Upper lobe of right lung (tissue), 1 donor: ENCODE data around the gene ZBTB42. TPM values are rescaled to one million over a fixed set of nuclear protein-coding genes. Genes with fewer than 3 reads are reported as not detected.

Experiments
- ATAC-seq: fragments of 200-7000 bp; cut with Tn5 transposase; one replicate; pipeline ENCODE4 v1.9.1; 2020; ENCODE audit warnings: mild to moderate bottlenecking, moderate library complexity
- DNase-seq: peaks from one replicate; pipeline ENCODE4 v3.0.0-alpha.2; 2020
- H3K27ac ChIP-seq: fragments of 200-600 bp; one replicate; pipeline ENCODE4 v1.8.0; 2022
- H3K27me3 ChIP-seq: fragments of 200-600 bp; one replicate; pipeline ENCODE4 v1.8.0; 2022; ENCODE audit warnings: mild to moderate bottlenecking
- H3K36me3 ChIP-seq: fragments of 200-600 bp; one replicate; pipeline ENCODE4 v1.8.0; 2022
- H3K4me1 ChIP-seq: fragments of 200-600 bp; one replicate; pipeline ENCODE4 v1.8.0; 2022
- H3K4me3 ChIP-seq: fragments of 200-600 bp; one replicate; pipeline ENCODE4 v1.8.0; 2022; ENCODE audit warnings: mild to moderate bottlenecking
- H3K9me3 ChIP-seq: fragments of 200-600 bp; one replicate; pipeline ENCODE4 v1.8.0; 2022
- intact Hi-C: fragments of 100-400 bp; cut with DNase I; formaldehyde crosslinking; loops from one replicate; pipeline ENCODE4 v1.11.0; 2022
- long read RNA-seq: library from polyadenylated mRNA; unstranded; transcript quantifications from one replicate; pipeline ENCODE4 v2.0.0, GENCODE V29; 2021
- total RNA-seq: library from RNA; stranded (reverse); fragmentation: NEBNext Ultra II Directional; extraction: Animal tissue kit (Norgen Biotek cat#: 25700); gene quantifications from one replicate; pipeline ENCODE4 v1.2.1, GENCODE V29; 2021
- TF ChIP-seq, protein P1 (sequence below): fragments of 200-600 bp; IDR thresholded peaks from one replicate; pipeline ENCODE4 v1.8.0; 2022; ENCODE audit warnings: antibody characterized with exemption
- donor health status: DM: no; HTN: yes; CAD: no; lungs with severe emphysema.

ZBTB42 gene
- 12.3 TPM for total RNA-seq
- long read RNA-seq, transcript ZBTB42-201 (1 exons, 3,800 nt): major isoform, 18 of 25 reads
- long read RNA-seq, transcript ZBTB42-202 (2 exons, 1,411 nt): minor isoform, 5 of 25 reads
- long read RNA-seq, partial matches to known transcripts: 0 of 25 reads
- long read RNA-seq, other reads (novel, unspliced or antisense): 2 of 25 reads

DNA sequence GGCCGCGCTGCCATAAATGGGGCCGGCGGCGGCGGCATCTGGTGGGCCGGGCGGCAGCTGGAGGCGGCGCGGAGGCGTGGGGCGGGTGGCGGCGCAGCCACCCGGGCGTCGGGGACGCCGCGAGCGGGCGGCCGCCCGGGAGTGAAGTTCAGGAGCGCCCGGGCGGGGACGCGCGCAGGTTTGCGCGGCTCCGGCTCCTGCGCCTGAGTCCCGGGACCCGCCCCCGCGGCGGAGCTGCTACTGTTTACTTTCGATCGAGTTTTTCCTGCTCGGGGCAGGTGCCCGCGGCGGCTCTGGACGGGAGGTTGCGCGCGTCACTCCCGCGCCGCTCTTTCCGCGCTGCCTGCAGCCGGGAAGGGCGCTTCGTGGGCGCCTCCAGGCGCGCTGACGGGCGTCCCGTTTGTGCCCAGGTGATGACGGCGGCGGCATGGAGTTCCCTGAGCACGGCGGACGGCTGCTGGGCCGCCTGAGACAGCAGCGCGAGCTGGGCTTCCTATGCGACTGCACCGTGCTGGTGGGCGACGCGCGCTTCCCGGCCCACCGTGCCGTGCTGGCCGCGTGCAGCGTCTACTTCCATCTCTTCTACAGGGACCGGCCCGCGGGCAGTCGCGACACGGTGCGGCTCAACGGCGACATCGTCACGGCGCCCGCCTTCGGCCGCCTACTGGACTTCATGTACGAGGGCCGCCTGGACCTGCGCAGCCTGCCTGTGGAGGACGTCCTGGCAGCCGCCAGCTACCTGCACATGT is at the start of gene ZBTB42:
ZBTB42 (plus strand) TSS at position 331 of the 749 bp plus-strand sequence; CDS start at position 428, 97 bp downstream.
- intact Hi-C loops: no loop called here
- peaks cover 40% of the 10 kb centered on the region for H3K4me1 ChIP-seq
- ATAC-seq: peak; percentile 64

DNA sequence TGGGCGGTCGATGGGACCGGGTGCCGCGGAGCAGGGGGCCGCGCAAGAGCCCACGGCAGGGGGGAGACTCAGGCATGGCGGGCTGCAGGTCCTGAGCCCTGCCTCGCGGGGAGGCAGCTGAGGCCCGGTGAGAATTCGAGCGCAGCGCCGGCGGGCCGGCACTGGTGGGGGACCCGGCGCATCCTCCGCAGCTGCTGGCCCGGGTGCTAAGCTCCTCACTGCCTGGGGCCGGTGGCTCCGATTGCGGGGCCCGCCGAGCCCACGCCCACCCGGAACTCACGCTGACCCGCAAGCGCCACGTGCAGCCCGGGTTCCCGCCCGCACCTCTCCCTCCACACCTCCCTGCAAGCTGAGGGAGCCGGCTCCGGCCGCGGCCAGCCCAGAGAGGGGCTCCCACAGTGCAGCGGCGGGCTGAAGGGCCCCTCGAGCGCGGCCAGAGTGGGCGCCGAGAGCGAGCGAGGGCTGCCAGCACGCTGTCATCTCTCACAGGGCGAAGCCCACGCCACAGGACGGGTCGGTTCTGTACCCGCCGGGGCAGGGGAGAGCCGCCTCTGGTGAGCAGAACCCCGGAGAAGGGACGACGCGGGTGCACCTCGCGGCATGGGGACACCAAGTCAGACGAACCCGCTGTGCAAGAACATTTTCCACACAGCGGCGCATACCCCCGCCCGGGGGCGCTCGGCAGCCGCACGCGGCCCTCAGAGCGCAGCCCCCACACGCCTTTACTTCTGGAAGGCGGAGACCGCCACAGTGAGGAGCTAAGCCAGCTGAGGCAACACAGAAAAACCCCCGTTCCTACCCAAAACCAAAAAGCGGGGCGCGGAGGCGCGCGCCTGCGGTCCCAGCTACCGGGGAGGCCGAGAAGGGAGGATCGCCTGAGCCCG is 49.1 kb upstream of the ZBTB42 start:
- H3K4me3 ChIP-seq: peak overlapping the region; percentile 72
- H3K9me3 ChIP-seq: no peaks in the 10 kb centered on the region
- intact Hi-C loops: no loop called here
- peaks cover 14% of the 10 kb centered on the region for H3K36me3 ChIP-seq
- H3K27me3 ChIP-seq: no peaks in the 10 kb centered on the region
- H3K27ac ChIP-seq: peak overlapping the region; percentile 84
- ATAC-seq: no peak
- DNase-seq: no peak
- H3K4me1 ChIP-seq: peaks cover 21% of the 10 kb centered on the region
- TF ChIP-seq, protein P1, sequence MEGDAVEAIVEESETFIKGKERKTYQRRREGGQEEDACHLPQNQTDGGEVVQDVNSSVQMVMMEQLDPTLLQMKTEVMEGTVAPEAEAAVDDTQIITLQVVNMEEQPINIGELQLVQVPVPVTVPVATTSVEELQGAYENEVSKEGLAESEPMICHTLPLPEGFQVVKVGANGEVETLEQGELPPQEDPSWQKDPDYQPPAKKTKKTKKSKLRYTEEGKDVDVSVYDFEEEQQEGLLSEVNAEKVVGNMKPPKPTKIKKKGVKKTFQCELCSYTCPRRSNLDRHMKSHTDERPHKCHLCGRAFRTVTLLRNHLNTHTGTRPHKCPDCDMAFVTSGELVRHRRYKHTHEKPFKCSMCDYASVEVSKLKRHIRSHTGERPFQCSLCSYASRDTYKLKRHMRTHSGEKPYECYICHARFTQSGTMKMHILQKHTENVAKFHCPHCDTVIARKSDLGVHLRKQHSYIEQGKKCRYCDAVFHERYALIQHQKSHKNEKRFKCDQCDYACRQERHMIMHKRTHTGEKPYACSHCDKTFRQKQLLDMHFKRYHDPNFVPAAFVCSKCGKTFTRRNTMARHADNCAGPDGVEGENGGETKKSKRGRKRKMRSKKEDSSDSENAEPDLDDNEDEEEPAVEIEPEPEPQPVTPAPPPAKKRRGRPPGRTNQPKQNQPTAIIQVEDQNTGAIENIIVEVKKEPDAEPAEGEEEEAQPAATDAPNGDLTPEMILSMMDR: no peak

More for the DNA sequence above, at the start of gene ZBTB42:
- H3K27me3 ChIP-seq: no peaks in the 10 kb centered on the region
- H3K4me3 ChIP-seq: peak within 1 kb of the TSS; percentile 70
- H3K9me3 ChIP-seq: no peaks in the 10 kb centered on the region
- no peaks in the 10 kb centered on the region for H3K36me3 ChIP-seq
- peak; percentile 94 for DNase-seq
- TF ChIP-seq, protein P1: no peak
- peak within 1 kb of the TSS; percentile 95 for H3K27ac ChIP-seq

GRCh38 chr14:104752423-104752734 is 48.5 kb upstream of the ZBTB42 start:
- H3K27me3 ChIP-seq: no peaks in the 10 kb centered on the region
- no peak for ATAC-seq
- intact Hi-C loops: no loop called here
- peaks cover 21% of the 10 kb centered on the region for H3K4me1 ChIP-seq
- TF ChIP-seq, protein P1: no peak
- DNase-seq: no peak
- H3K27ac ChIP-seq: peak overlapping the region; percentile 84
- H3K36me3 ChIP-seq: peaks cover 20% of the 10 kb centered on the region
- no peaks in the 10 kb centered on the region for H3K9me3 ChIP-seq
- H3K4me3 ChIP-seq: peak overlapping the region; percentile 72

GRCh38 chr14:104752735-104753527 is 48.0 kb upstream of the ZBTB42 start, which contains the start of gene SIVA1:
Gene SIVA1 (plus strand): TSS chr14:104753147. CDS start chr14:104753202, 55 bp downstream.
- TF ChIP-seq, protein P1: no peak
- intact Hi-C loops: no loop called here
- ATAC-seq: peak; percentile 96
- DNase-seq: peak; percentile 100
- Histone ChIP-seq H3K4me1 (peaks cover 21% of the 10 kb centered on the region), H3K27ac (peak within 1 kb of the TSS; percentile 97), H3K36me3 (peaks cover 25% of the 10 kb centered on the region), H3K9me3 (no peaks in the 10 kb centered on the region), H3K4me3 (peak within 1 kb of the TSS; percentile 72), H3K27me3 (no peaks in the 10 kb centered on the region)
